Measurements from ENCODE around the gene OR51G1. TPM values are rescaled to one million over a fixed set of nuclear protein-coding genes. Genes with fewer than 3 reads are reported as not detected.

OR51G1 gene, protein sequence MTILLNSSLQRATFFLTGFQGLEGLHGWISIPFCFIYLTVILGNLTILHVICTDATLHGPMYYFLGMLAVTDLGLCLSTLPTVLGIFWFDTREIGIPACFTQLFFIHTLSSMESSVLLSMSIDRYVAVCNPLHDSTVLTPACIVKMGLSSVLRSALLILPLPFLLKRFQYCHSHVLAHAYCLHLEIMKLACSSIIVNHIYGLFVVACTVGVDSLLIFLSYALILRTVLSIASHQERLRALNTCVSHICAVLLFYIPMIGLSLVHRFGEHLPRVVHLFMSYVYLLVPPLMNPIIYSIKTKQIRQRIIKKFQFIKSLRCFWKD
- total RNA-seq (2021) (not detected in 2 replicates), Bru-seq, nascent RNA (not detected), BruChase-seq, experiment 1, labeled RNA remaining after a 2-hour chase (not detected), BruChase-seq, experiment 2, labeled RNA remaining after a 6-hour chase (not detected)
- long read RNA-seq, result 0 reads

DNA sequence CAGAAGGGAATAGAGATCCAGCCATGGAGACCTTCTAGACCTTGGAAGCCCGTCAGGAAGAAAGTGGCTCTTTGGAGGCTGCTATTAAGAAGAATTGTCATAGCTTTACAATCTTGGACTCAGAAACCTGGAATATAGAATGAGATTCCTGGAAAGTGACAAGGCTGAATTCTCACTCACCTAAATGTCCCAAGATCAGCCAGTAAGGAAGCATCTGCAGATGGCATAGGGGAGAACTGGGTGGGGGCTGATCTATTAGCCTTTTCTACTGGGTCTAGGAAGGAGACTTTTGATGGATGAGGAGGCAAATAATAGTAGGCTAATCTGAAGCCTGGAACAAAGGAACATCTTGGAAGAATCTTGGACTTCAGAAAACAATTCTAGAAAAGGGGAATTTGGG is at the start of gene OR51G1:
Gene OR51G1 (minus strand): TSS at position 101 of the 400 bp plus-strand sequence. CDS start 0 bp downstream, at position 101.
- intact Hi-C loops (cut with micrococcal nuclease; ENCODE audit: unreplicated experiment), result no loop called here
- Histone ChIP-seq H3K9me2 (ENCODE audit: insufficient read depth) (no peaks in the 10 kb centered on the region), H3K4me3 (no peak within 1 kb of the TSS), H3K4me2 (no peak within 1 kb of the TSS), H3K27me3 (ENCODE audit: insufficient read depth, low read depth) (no peaks in the 10 kb centered on the region), H3K9me3 (ENCODE audit: insufficient read depth, low read depth) (no peaks in the 10 kb centered on the region), H3F3A (ENCODE audit: insufficient read depth, low read depth) (no peaks in the 10 kb centered on the region), H3K27ac (no peak within 1 kb of the TSS), H2AFZ (no peak within 1 kb of the TSS), H3K4me1 (replicated peaks; ENCODE audit: insufficient read depth) (no peaks in the 10 kb centered on the region), H4K20me1 (ENCODE audit: insufficient read depth) (no peaks in the 10 kb centered on the region), H3K79me2 (ENCODE audit: low read depth) (no peaks in the 10 kb centered on the region), H3K36me3 (ENCODE audit: low read depth) (no peaks in the 10 kb centered on the region)
- CTCF ChIA-PET, result no interaction called here
- POLR2A ChIA-PET (ENCODE audit: unreplicated experiment), result no interaction called here
- no peak for TF ChIP-seq EZH2 (IDR thresholded peaks at IDR 0.05; ENCODE audit: low read depth)
- TF ChIP-seq, protein P1, sequence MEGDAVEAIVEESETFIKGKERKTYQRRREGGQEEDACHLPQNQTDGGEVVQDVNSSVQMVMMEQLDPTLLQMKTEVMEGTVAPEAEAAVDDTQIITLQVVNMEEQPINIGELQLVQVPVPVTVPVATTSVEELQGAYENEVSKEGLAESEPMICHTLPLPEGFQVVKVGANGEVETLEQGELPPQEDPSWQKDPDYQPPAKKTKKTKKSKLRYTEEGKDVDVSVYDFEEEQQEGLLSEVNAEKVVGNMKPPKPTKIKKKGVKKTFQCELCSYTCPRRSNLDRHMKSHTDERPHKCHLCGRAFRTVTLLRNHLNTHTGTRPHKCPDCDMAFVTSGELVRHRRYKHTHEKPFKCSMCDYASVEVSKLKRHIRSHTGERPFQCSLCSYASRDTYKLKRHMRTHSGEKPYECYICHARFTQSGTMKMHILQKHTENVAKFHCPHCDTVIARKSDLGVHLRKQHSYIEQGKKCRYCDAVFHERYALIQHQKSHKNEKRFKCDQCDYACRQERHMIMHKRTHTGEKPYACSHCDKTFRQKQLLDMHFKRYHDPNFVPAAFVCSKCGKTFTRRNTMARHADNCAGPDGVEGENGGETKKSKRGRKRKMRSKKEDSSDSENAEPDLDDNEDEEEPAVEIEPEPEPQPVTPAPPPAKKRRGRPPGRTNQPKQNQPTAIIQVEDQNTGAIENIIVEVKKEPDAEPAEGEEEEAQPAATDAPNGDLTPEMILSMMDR (conservative IDR thresholded peaks at IDR 0.05), result no peak
- no peak for DNase-seq
- no TSS peak for BruUV-seq (replicated peaks)

DNA sequence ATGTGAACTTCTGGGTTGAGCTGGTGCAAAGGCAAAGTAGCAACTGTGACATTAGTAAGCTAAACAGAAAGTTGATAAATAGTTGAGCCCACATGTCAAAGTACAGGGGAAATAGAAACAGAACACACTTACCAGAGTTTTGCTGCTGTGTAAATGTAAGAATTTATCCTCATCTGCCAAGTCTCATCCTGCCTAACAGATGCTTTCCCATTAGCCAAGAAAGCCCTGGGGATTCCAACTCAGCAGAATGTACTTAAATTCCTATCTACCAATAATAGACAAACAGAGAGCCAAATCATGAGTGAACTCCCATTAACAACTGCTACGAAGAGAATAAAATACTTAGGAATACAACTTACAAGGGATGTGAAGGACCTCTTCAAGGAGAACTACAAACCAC is 38.7 kb upstream of the OR51G1 start:
- H3K79me2 ChIP-seq (ENCODE audit: low read depth), result no peaks in the 10 kb centered on the region
- intact Hi-C loops (cut with micrococcal nuclease; ENCODE audit: unreplicated experiment), result no loop called here
- H3K9me2 ChIP-seq (ENCODE audit: insufficient read depth), result no peaks in the 10 kb centered on the region
- no peak overlapping the region for H3K4me2 ChIP-seq
- DNase-seq, result no peak
- no peaks in the 10 kb centered on the region for H3F3A ChIP-seq (ENCODE audit: insufficient read depth, low read depth)
- H3K27ac ChIP-seq, result no peak overlapping the region
- ChIA-PET CTCF (no interaction called here), POLR2A (ENCODE audit: unreplicated experiment) (no interaction called here)
- TF ChIP-seq, protein P1 (conservative IDR thresholded peaks at IDR 0.05), result no peak
- TF ChIP-seq EZH2 (IDR thresholded peaks at IDR 0.05; ENCODE audit: low read depth), result no peak
- H3K4me3 ChIP-seq, result no peak overlapping the region
- no peaks in the 10 kb centered on the region for H3K27me3 ChIP-seq (ENCODE audit: insufficient read depth, low read depth)
- no peaks in the 10 kb centered on the region for H3K9me3 ChIP-seq (ENCODE audit: insufficient read depth, low read depth)
- no peaks in the 10 kb centered on the region for H3K4me1 ChIP-seq (replicated peaks; ENCODE audit: insufficient read depth)
- H2AFZ ChIP-seq, result no peak overlapping the region
- no peaks in the 10 kb centered on the region for H3K36me3 ChIP-seq (ENCODE audit: low read depth)
- no TSS peak for BruUV-seq (replicated peaks)
- no peaks in the 10 kb centered on the region for H4K20me1 ChIP-seq (ENCODE audit: insufficient read depth)

DNA sequence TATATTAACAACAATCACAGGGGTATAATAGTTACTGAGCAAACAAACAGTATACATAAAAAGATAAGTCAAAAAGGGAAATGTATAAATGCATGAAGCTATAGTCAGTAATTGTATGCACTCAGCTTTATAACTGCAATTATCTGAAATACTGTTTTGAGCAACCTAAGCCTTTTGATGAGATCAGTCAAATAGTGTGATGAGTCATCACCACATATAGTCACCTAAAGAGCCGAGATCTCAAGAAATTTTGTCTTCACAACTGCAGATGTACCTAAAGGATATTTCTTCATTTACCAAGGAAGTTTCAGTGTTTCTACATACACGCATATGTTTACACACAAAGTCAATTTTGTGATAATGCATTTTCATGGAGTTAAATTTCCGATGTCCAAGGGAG is 36.7 kb upstream of the OR51G1 start:
- TF ChIP-seq, protein P1 (conservative IDR thresholded peaks at IDR 0.05), result no peak
- no peak for TF ChIP-seq EZH2 (IDR thresholded peaks at IDR 0.05; ENCODE audit: low read depth)
- H3K27ac ChIP-seq, result no peak overlapping the region
- no peaks in the 10 kb centered on the region for H4K20me1 ChIP-seq (ENCODE audit: insufficient read depth)
- intact Hi-C loops (cut with micrococcal nuclease; ENCODE audit: unreplicated experiment), result no loop called here
- H3K4me3 ChIP-seq, result no peak overlapping the region
- no peak overlapping the region for H3K4me2 ChIP-seq
- no peak for DNase-seq
- no peaks in the 10 kb centered on the region for H3K9me3 ChIP-seq (ENCODE audit: insufficient read depth, low read depth)
- no peak overlapping the region for H2AFZ ChIP-seq
- H3F3A ChIP-seq (ENCODE audit: insufficient read depth, low read depth), result no peaks in the 10 kb centered on the region
- H3K9me2 ChIP-seq (ENCODE audit: insufficient read depth), result no peaks in the 10 kb centered on the region
- H3K4me1 ChIP-seq (replicated peaks; ENCODE audit: insufficient read depth), result no peaks in the 10 kb centered on the region
- no peaks in the 10 kb centered on the region for H3K79me2 ChIP-seq (ENCODE audit: low read depth)
- POLR2A ChIA-PET (ENCODE audit: unreplicated experiment), result no interaction called here
- no peaks in the 10 kb centered on the region for H3K27me3 ChIP-seq (ENCODE audit: insufficient read depth, low read depth)
- no TSS peak for BruUV-seq (replicated peaks)
- CTCF ChIA-PET, result no interaction called here
- H3K36me3 ChIP-seq (ENCODE audit: low read depth), result no peaks in the 10 kb centered on the region

Measured in PC-9 (cell line).